GM19193 (cell line): ENCODE data around the gene AGBL3.

ENCODE experiments used
- POLR2A ChIP-seq: IDR thresholded peaks from 4 replicates; pipeline ENCODE4 v1.6.1; 2011; ENCODE audit not compliant: insufficient read depth, insufficient read length; ENCODE audit errors: extremely low read depth

AGBL3 gene

DNA sequence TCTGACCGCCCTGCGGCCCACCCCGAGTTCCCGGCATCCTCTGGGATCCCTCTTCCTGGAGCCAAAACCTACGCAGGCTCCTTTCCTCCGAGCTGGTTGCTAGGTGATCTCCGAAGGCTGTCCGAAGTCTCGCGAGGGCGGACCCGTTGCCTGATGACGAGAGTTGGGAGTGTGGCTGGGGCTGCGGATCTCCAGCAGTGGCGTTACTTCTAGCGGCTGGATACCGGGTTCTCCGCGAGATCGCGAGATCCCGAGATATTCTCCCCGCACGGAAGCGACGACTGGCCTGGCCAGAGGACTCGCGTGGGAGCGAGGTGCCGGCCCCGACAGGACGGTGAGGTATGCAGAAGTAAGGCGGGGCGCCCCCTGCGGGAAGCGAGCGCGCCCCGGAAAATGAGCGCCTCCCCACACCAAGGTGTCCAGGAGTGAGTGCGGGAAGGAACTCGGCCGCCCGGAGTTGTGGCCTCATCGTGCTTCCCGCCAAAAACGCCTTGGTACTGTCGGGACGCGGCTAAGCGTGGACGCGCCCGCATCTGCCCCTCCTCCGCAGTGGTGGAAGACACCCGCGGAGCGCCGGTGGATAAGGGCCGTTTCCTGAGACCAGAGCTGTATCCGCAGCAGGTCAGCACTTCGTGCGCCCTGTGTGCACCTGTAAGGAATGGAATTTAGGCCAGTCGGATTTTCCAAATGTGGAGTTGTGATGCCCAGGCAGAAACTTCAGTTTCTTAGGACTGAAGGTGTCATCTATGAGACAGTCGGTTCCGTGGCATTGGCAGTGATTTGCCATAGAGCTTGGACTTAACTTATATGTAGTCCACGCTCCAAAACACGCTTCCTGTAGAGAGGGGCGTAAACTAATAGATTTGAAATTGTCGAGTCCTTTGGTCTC lies at the start of gene AGBL3:
TSS of gene AGBL3 (plus strand) at position 146 of the 889 bp plus-strand sequence. CDS start 1,426 bp downstream, outside the sequence.
- peak; percentile 77 for TF ChIP-seq POLR2A

DNA sequence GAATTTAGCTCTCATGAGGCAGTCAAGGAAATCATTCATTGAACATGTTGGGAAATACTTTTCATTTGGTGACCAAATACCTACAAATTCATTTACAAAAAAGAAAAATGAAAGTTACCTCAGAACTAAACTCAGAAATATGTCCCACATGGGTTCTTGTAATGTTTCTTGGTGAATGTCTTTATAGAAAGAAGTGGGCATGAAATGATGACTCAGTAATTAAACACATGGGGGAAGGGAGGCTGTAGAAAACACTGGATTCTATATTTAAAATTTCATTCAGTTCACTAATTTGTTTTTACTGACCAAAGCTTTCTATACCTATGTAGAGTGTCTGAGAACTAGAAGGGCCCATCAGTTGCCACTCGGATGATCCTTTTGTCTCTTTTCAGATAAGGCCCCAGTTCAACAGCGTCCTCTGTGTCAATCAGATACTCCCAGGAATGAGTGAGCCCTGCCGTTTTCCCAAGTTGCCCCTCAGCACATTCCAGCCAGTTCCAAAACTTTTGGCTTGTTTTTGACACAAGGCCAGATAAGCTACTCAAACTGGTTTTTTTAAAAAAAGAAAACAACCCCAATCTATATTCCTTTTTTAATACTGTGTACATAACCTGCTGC lies 49.3 kb upstream of the AGBL3 start:
- no peak for TF ChIP-seq POLR2A

DNA sequence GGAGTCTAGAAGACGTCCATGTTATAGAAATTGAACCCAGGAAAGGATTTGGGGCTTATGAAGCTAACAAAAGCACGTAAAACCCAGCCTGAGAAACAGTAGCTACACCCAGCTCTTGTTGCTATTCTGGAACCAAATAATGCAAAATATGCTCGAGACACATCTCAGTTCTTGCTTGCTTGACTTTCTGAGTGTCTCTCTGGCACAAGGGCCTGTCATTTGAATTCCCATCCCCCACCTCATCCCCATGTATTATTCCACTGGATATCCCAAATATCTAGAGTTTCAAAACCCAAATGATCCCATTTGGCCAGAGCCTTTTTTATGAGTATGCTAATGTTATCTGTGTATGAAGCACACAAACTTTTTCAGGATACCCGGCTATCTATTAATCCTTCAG lies 48.2 kb upstream of the AGBL3 start:
- TF ChIP-seq POLR2A, result no peak

DNA sequence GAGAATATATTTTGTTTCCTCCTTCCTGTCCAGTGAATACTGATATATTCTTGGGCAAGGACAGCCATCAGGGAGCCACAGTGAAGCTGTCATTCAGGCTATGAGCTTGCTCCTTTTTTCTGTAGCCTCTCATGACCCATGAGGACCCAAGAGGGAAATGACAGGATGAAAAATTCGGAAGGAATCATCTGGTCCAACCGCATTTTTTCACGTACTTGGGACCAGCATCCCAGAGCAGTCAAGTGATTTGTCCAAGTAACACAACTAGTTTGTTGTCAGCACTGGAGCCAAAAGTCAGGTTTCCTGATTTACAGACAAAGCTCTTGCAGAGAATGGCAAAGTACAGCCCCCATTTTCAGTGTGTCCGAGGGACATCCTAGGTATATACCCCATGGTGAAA lies 47.2 kb upstream of the AGBL3 start:
- no peak for TF ChIP-seq POLR2A

DNA sequence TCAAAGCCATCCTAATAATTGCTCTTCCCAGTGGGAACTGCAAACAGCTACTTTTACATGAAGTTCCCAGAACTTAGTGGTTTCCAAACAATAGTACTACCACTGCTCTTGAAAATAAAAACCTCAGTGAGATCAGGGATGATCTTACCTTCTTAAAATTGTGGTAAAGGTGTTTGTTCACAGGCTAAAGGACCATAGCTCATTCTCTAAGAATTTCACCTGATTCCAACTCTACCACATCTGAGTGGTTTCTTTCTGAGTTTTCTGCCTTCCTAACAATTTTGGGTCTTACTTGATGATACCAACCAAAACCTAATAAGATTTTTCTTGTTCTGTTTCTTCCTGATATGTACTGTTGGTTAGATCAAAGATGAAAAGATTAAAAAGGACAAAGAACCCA lies 45.6 kb upstream of the AGBL3 start:
- TF ChIP-seq POLR2A, result no peak

DNA sequence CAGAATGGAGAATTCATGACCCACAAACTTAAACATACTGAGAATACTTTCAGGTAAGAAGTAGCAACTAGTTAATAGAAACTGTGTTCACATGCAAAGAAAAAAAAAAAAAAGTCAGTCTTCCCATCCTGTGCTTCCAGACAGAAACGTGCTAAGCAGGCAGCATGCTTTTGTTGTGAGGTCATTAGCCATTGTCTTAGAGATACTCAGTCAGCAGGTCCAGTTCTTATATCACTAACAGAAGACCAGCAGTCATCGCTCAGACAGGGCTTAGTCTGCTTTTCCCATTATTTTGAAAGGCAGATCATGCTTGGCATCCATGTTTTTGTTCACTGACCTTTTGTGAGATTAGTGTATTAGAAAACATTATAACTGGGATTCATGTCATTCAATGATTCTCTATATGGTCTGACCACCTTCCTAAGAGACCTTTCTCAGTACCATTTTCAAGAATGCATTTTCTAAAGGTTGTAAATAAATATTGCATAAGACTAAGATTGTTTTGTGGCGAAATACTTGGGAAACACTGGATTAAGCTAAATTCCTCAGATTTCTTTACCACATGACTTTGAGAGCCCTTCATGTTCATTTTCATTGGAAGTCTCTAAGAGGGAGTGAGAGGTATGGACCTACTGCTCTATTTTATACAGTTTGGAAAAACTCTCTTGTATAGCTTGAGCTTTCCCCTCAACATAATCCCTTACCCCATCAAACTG lies 45.0 kb upstream of the AGBL3 start:
- no peak for TF ChIP-seq POLR2A

DNA sequence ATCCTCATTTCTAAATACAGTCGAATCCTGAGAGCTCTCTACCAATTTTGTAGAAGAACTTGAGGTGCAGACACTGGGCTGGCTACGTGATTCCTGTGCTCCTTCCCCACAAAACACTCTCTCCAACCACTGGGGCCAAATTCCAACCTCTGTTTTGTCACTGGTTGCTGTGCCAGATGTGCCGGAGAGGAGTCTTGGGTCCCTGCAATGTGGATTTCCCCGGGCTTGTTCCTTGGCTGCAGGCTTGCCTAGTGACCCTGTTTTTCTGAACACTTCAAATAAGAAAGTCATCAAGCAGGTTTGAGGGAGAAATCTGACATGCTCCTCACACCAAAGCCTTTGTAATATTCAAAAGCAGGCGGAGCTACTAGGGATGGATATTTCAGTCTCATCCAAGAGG lies 44.4 kb upstream of the AGBL3 start:
- TF ChIP-seq POLR2A, result no peak

DNA sequence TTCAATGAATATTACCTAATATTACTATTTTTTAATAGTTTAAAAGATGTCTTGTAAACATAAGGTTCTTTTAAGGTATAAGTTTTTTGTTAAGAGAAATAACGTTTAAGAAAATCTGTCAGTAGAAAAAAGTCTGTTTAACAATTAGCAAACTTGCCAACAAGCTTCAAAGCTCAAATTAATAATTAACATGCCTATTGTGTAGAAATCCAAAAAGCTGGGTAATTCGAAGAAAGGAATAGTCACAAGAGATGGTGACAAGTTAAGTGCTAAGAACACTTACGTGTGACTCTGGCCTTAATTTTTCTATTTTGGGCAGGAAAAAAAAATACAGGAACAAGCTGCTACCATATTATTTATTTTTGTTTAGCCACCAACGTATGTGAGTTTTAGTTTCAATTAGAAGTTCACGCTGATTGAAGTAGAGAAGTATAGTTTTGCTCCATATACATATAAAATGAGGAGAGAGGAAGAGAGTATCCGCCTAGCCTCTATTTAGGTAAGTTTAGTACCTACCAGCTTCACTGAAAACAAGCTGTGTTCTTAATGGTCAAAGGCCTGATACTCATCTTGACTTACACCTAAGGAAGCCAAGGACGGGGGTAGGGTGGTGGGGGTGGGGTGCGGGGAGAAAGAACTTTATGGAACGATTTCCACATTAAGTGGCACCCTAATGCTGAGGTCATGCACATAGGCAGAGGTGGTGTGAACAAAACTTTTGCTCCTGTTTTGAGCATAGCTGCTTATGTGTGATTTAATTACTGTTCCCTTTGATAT lies 43.4 kb upstream of the AGBL3 start:
- no peak for TF ChIP-seq POLR2A

DNA sequence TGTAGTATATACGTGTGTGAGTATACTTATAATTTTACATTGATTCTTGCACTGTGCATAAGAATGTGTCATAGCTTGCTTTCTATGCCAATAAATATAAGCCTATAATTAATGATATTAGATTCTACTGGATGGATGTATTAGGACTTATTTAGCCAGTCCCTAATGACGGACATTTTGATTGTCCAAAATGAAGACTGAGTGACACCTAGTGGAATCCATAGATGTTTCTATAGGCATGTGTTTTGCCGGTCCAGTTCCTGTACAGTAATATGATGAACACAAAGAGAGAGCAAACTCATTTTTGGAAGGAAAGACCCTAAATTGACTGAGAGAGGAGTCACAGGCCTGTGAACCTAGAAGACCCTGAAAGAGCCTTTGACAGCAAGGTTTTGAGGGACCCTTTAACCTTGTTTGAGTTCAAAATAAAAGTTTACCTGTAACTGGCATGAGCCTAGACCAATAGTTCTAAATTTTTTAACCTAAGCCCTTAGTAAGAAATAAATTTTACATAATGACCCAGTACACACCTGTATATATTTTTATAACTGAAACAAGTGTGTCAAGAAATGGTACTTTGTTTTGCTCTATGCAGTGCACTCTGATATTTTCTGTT lies 42.4 kb upstream of the AGBL3 start:
- no peak for TF ChIP-seq POLR2A

DNA sequence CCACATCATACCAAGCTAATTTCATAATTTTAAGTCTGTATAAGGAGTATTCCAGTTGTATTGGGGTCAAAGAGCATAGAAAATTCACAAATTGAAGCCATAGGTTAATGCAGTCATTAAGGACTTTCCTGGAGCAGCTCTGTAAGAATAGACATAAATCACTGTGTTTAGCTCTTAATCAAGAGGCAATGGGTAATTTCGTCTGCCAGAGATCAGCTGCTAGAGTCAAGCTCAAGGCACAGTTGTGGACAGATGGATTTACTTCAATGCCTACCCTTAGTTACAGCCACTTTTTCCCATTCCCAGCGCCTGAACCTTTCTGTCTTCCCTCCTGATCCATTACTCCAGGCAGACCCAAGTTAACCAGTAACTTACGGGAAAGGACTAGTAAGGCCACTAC lies 40.6 kb upstream of the AGBL3 start:
- no peak for TF ChIP-seq POLR2A

DNA sequence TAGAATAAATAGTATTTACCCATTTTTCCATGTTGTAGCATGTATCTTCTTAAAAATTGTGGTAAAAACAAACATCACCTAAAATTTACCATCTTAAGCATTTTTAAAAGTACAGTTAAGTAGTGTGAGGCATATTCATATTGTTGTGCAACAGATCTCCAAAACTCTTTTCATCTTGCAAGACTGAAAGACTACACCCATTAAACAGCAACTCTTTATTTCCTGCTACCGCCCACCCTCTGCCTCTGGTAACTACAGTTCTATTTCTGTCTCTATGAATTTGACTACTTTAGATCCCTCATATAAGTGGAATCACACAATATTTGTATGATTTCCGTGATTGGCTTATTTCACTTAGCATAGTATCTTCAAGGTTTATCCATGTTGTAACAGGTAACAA lies 40.0 kb upstream of the AGBL3 start:
- no peak for TF ChIP-seq POLR2A

DNA sequence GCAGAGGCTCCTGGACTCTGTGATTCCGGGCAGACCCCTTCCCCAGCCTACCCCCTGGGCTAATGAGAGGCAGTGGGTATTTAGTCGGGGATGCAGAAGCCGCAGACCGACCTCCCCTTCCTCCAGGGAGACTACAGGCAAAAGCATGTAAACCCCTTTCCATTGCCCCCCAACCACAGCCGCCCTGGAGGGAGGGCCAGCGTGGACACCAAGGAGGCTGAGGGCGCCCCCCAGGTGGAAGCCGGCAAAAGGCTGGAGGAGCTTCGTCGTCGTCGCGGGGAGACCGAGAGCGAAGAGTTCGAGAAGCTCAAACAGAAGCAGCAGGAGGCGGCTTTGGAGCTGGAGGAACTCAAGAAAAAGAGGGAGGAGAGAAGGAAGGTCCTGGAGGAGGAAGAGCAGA lies 39.0 kb upstream of the AGBL3 start:
- TF ChIP-seq POLR2A, result no peak

DNA sequence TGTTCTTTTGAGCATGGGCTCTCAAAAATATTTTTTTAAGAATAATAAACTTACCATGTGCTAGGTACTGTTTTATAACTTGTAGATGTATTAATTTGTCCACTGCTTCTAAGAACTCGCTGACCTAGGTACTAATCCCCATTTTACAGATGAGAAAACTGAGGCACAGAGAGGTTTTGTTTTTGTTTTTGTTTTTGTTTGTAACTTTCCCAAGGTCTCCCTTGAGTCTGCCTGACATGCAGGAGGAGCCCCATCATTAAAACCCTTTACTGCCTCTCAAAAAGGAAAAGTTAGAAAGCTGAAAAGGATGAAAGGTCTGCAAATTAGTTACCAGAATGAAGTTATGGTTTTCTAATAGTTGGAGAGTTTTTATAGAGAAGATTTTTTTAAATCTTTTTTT lies 38.5 kb upstream of the AGBL3 start:
- TF ChIP-seq POLR2A, result no peak

DNA sequence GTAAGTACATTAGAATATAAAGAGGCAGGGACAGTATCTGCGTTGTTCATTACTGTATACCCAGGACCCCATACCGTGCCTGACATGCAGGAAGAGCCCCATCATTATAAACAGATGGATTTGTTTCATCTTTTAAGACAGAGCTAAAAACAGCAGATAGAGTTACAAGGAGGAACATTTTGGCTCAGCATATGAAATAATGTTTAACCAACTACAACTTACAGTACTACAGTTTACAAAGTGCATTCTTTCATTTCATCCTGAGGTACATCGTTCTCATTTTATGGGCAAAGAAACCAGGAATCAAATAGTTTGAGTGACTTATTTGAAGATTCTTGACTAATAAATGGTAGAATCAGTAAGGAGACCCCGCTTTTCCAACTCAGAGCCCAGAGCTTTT lies 38.1 kb upstream of the AGBL3 start:
- TF ChIP-seq POLR2A, result no peak

DNA sequence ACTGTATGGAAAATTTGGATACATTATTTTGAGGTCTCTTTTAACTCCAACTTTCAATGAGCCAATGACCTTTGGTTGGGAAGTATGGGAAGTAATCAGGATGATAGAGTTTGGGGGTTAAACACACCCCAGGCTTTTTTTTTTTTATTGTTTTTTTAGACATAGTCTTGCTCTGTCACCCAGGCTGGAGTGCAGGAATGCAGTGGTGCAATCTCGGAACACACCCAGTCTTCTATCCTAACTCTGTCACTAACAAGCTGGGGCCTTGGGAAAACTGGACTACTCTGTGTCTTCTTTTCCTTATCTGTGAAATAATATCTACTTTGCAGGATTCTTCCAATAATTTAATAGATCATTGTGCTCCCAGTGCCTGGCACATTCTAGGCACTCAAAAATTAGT lies 37.6 kb upstream of the AGBL3 start:
- TF ChIP-seq POLR2A, result no peak

DNA sequence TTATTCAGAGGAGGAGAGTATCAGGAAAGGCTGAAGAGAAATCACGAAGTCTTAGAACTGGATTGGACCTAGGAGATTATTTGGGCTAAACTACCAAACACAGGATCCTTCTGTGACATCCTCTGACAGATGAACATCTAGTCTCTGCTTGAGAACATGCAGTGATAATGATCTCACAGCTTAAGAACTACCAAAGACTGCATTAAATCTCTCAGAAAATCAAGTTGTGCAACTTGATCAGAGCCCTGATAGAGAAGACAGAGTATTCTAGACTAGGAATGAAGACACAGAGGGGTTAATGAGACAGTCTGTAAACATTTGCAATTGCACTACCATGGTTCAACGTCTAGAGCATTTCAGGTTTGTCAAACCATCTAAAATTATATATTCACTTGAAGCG lies 37.1 kb upstream of the AGBL3 start:
- TF ChIP-seq POLR2A, result no peak
